Cortex of kidney (tissue), 1 donor: ENCODE data around the gene ACSM4.
"Not testable (repeated sequence)": the region's sequence is repeated elsewhere in the genome, so short reads cannot be mapped to it uniquely, and the experiment has no call there.

Source experiments
- DNase-seq: peaks from one replicate; lab custom pipeline; 2025; lab: John Stamatoyannopoulos, UW

ACSM4 gene

GRCh38 chr12:7303772-7304171 lies at the start of gene ACSM4:
TSS of gene ACSM4 (plus strand) at chr12:7304072. CDS start at chr12:7304332, 260 bp downstream.
- no peak for DNase-seq

GRCh38 chr12:7259060-7259459 lies 44.8 kb upstream of the ACSM4 start:
- no peak for DNase-seq

- no peak for DNase-seq
These were observed 39.3 kb upstream of the ACSM4 start for GRCh38 chr12:7264538-7264937.

- DNase-seq: no peak
These were observed 38.6 kb upstream of the ACSM4 start for GRCh38 chr12:7265251-7265650.

- DNase-seq: no peak
These were observed 34.6 kb upstream of the ACSM4 start for GRCh38 chr12:7269273-7269672.

GRCh38 chr12:7271893-7272514 lies 31.9 kb upstream of the ACSM4 start:
- DNase-seq: no peak

GRCh38 chr12:7275482-7275881 lies 28.4 kb upstream of the ACSM4 start:
- not testable (repeated sequence) for DNase-seq

- no peak for DNase-seq
These were observed 21.0 kb upstream of the ACSM4 start for GRCh38 chr12:7282844-7283243.

- no peak for DNase-seq
These were observed 14.1 kb upstream of the ACSM4 start for GRCh38 chr12:7289743-7290142.

- DNase-seq: not testable (repeated sequence)
These were observed 13.3 kb upstream of the ACSM4 start for GRCh38 chr12:7290588-7290987.

GRCh38 chr12:7292300-7292699 lies 11.6 kb upstream of the ACSM4 start:
- DNase-seq: no peak

- no peak for DNase-seq
These were observed 10.2 kb upstream of the ACSM4 start for GRCh38 chr12:7293670-7294069.

- no peak for DNase-seq
These were observed 8.3 kb upstream of the ACSM4 start for GRCh38 chr12:7295529-7295928.

GRCh38 chr12:7297865-7298264 lies 6.0 kb upstream of the ACSM4 start:
- no peak for DNase-seq

GRCh38 chr12:7302266-7302986 lies 1.4 kb upstream of the ACSM4 start:
- DNase-seq: no peak

- no peak for DNase-seq
These were observed 642 bp upstream of the ACSM4 start for GRCh38 chr12:7303230-7303629.

- no peak for DNase-seq
These were observed 584 bp downstream of the ACSM4 start for GRCh38 chr12:7304456-7304855.

- DNase-seq: no peak
These were observed 6.2 kb downstream of the ACSM4 start for GRCh38 chr12:7310070-7310469.

- no peak for DNase-seq
These were observed 16.1 kb downstream of the ACSM4 start for GRCh38 chr12:7319930-7320329.

- DNase-seq: no peak
These were observed 17.8 kb downstream of the ACSM4 start for GRCh38 chr12:7321624-7322023.

GRCh38 chr12:7322599-7322998 lies 18.7 kb downstream of the ACSM4 start:
- DNase-seq: no peak

- no peak for DNase-seq
These were observed 20.3 kb downstream of the ACSM4 start for GRCh38 chr12:7324176-7324575.

- DNase-seq: no peak
These were observed 24.0 kb downstream of the ACSM4 start for GRCh38 chr12:7327918-7328317.

- DNase-seq: not testable (repeated sequence)
These were observed 33.9 kb downstream of the ACSM4 start for GRCh38 chr12:7337790-7338189.
